Mesenchymal stem cell (in vitro differentiated cells and primary cell): ENCODE data around the gene ENPP5.

Experiments used
- DNase-seq: peaks from one replicate; pipeline ENCODE4 v3.0.0-alpha.2; 2013
- H2AFZ ChIP-seq: one replicate; pipeline ENCODE4 v1.6.1; 2013; ENCODE audit warnings: low read depth, mild to moderate bottlenecking, control low read depth, inconsistent platforms, low read length, moderate library complexity
- H2AK5ac ChIP-seq: 2 replicates; pipeline ENCODE4 v1.6.1; 2013; ENCODE audit warnings: low read length, moderate library complexity, mild to moderate bottlenecking, inconsistent platforms; ENCODE audit not compliant: severe bottlenecking
- H2BK120ac ChIP-seq: one replicate; pipeline ENCODE4 v1.6.1; 2013; ENCODE audit warnings: low read depth, mild to moderate bottlenecking, inconsistent platforms, low read length, moderate library complexity
- H2BK12ac ChIP-seq, 2 experiments: one replicate each; pipeline ENCODE4 v1.6.1; 2013; ENCODE audit warnings: inconsistent platforms in 2 of 2, low read length in 2 of 2, mild to moderate bottlenecking in 2 of 2, moderate library complexity in 2 of 2, control low read depth in 1 of 2
- H2BK15ac ChIP-seq: one replicate; pipeline ENCODE4 v1.6.1; 2013; ENCODE audit warnings: mild to moderate bottlenecking, low read depth, inconsistent platforms; ENCODE audit not compliant: poor library complexity, severe bottlenecking
- H2BK5ac ChIP-seq: 2 replicates; pipeline ENCODE4 v1.6.1; 2013; ENCODE audit warnings: low read depth, mild to moderate bottlenecking, low read length, control low read depth, inconsistent platforms; ENCODE audit not compliant: poor library complexity, severe bottlenecking
- H3K14ac ChIP-seq, 2 experiments: one replicate each; pipeline ENCODE4 v1.6.1; 2013; ENCODE audit warnings: inconsistent platforms in 2 of 2, low read length in 2 of 2, control low read depth in 1 of 2, mild to moderate bottlenecking in 1 of 2, moderate library complexity in 1 of 2
- H3K18ac ChIP-seq, 2 experiments: one replicate each; pipeline ENCODE4 v1.6.1; 2013; ENCODE audit warnings: inconsistent platforms in 2 of 2, low read length in 2 of 2, control low read depth in 1 of 2, low read depth in 1 of 2, mild to moderate bottlenecking in 1 of 2
- H3K23ac ChIP-seq, 2 experiments: one replicate each; pipeline ENCODE4 v1.6.1; 2013; ENCODE audit warnings: inconsistent platforms in 2 of 2, low read length in 2 of 2, mild to moderate bottlenecking in 2 of 2, moderate library complexity in 2 of 2, control low read depth in 1 of 2
- H3K27ac ChIP-seq: 2 replicates; pipeline ENCODE4 v1.5.1; 2013; ENCODE audit warnings: mild to moderate bottlenecking, moderate library complexity, low read length, control low read depth, inconsistent platforms; ENCODE audit not compliant: poor library complexity, severe bottlenecking
- H3K27me3 ChIP-seq, 2 experiments: 2 replicates each; pipeline versions ENCODE4 v1.6.1 to v1.7.0; 2013; ENCODE audit warnings: low read length in 2 of 2, mild to moderate bottlenecking in 2 of 2, moderate library complexity in 2 of 2, control low read depth in 1 of 2, inconsistent platforms in 1 of 2; ENCODE audit not compliant: control insufficient read depth in 1 of 2, insufficient read depth in 1 of 2
- H3K36me3 ChIP-seq, 2 experiments: 2 replicates each; pipeline versions ENCODE4 v1.6.1 to v1.7.0; 2013; ENCODE audit warnings: low read length in 2 of 2, control low read depth in 1 of 2, inconsistent platforms in 1 of 2, low read depth in 1 of 2, mild to moderate bottlenecking in 1 of 2; ENCODE audit not compliant: insufficient read depth in 2 of 2, control insufficient read depth in 1 of 2
- H3K4ac ChIP-seq, 2 experiments: one replicate each; pipeline ENCODE4 v1.6.1; 2013; ENCODE audit warnings: inconsistent platforms in 2 of 2, low read length in 2 of 2, mild to moderate bottlenecking in 2 of 2, moderate library complexity in 2 of 2, control low read depth in 1 of 2, low read depth in 1 of 2
- H3K4me1 ChIP-seq: 2 replicates; pipeline ENCODE4 v1.6.1; 2013; ENCODE audit warnings: low read depth, low read length, control low read depth; ENCODE audit not compliant: control insufficient read depth, insufficient read depth
- H3K4me2 ChIP-seq: 2 replicates; pipeline ENCODE4 v1.6.1; 2013; ENCODE audit warnings: low read length, mild to moderate bottlenecking, inconsistent platforms; ENCODE audit not compliant: poor library complexity, severe bottlenecking
- H3K4me3 ChIP-seq, 2 experiments: 2 replicates each; pipeline versions ENCODE4 v1.5.1 to v1.7.0; 2013; ENCODE audit warnings: low read length in 2 of 2, mild to moderate bottlenecking in 2 of 2, control low read depth in 1 of 2, low read depth in 1 of 2; ENCODE audit not compliant: insufficient read depth in 1 of 2
- H3K79me1 ChIP-seq: replicated peaks from 2 replicates; pipeline ENCODE4 v1.6.1; 2013; ENCODE audit warnings: mild to moderate bottlenecking, control low read depth, low read length, inconsistent platforms; ENCODE audit not compliant: poor library complexity, severe bottlenecking
- H3K9ac ChIP-seq: 2 replicates; pipeline ENCODE4 v1.7.0; 2013; ENCODE audit warnings: mild to moderate bottlenecking, low read length, moderate library complexity
- H3K9me3 ChIP-seq: 2 replicates; pipeline ENCODE4 v1.7.0; 2013; ENCODE audit warnings: mild to moderate bottlenecking, low read length; ENCODE audit not compliant: control insufficient read depth
- H4K8ac ChIP-seq: one replicate; pipeline ENCODE4 v1.6.1; 2013; ENCODE audit warnings: inconsistent platforms, mild to moderate bottlenecking, low read length, moderate library complexity
- H4K91ac ChIP-seq: one replicate; pipeline ENCODE4 v1.6.1; 2013; ENCODE audit warnings: mild to moderate bottlenecking, low read length, inconsistent platforms
- WGBS: methylation state at CpG from one replicate; pipeline ENCODE4 v1.1.7; 2013; ENCODE audit warnings: mixed read lengths; 5-methylcytosine and 5-hydroxymethylcytosine counted together

The ENPP5 gene

DNA sequence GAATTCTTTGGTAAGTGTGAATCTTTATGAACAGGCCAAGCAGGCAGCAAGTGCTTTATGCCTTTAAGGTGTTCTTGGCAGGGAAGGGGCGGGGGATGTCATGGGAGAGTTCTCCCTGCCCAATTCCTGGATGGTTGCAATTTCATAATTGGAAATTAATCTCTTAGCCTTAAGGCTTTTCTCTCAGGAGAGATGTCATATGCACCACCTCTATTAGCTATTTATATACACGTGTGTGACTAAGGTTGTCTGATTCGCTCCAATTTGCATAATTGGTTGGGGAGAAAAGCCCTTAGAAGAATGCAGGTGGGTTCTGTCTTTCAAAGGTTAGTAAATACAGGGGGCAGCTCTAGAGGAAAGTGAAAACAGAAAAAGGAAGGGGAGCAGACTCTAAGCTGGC, 5.2 kb upstream of the ENPP5 start:
- Histone ChIP-seq H3K4me3 (no peak overlapping the region), H3K27ac (no peak overlapping the region), H3K79me1 (no peaks in the 10 kb centered on the region), H3K18ac (no peak overlapping the region), H4K91ac (no peak overlapping the region), H3K14ac (no peak overlapping the region), H3K23ac (no peak overlapping the region), H3K4me1 (peaks cover 3% of the 10 kb centered on the region), H2BK120ac (no peak overlapping the region), H2AK5ac (no peak overlapping the region), H3K9ac (no peak overlapping the region), H3K36me3 (no peaks in the 10 kb centered on the region), H3K9me3 (no peaks in the 10 kb centered on the region), H2AFZ (no peak overlapping the region), H3K4me2 (no peak overlapping the region), H2BK15ac (no peak overlapping the region), H3K4ac (no peak overlapping the region), H2BK5ac (no peak overlapping the region), H2BK12ac (no peak overlapping the region), H4K8ac (no peak overlapping the region), H3K27me3 (peaks cover 5 to 32% of the 10 kb centered on the region in 2 experiments)
- DNase-seq, result no peak
- 61% methylated on average over 3 of the region's 3 CpGs for WGBS

DNA sequence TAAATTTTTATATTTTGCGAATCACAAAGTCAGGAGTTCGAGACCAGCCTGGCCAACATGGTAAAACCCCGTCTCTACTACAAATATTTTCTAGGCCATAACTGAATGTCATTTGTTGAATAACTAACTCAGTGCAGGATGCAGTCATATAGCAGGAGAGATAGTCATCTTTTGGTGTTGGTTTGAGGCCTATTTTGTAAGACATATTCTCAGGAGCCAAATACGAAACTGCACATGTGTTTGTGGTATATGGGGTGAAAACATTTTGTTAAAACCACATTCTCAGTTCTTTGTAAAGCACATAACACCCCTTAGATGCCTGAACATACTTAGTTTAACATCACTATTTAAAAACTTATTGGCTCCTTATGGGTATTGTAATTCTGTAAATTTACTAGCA, 4.7 kb upstream of the ENPP5 start:
- no peak overlapping the region for H2AK5ac ChIP-seq
- no peaks in the 10 kb centered on the region for H3K79me1 ChIP-seq
- no peak overlapping the region for H3K18ac ChIP-seq
- no peaks in the 10 kb centered on the region for H3K9me3 ChIP-seq
- H3K23ac ChIP-seq, result no peak overlapping the region
- H3K9ac ChIP-seq, result no peak overlapping the region
- no peak overlapping the region for H3K4me3 ChIP-seq
- no peak overlapping the region for H2AFZ ChIP-seq
- no peak overlapping the region for H3K27ac ChIP-seq
- no peak overlapping the region for H2BK12ac ChIP-seq
- no peak overlapping the region for H2BK120ac ChIP-seq
- H3K27me3 ChIP-seq, result peaks cover 5 to 33% of the 10 kb centered on the region in 2 experiments
- no peak overlapping the region for H2BK15ac ChIP-seq
- no peak overlapping the region for H3K4ac ChIP-seq
- H3K4me1 ChIP-seq, result peaks cover 9% of the 10 kb centered on the region
- no peak overlapping the region for H3K14ac ChIP-seq
- H3K4me2 ChIP-seq, result no peak overlapping the region
- no peak overlapping the region for H4K91ac ChIP-seq
- H2BK5ac ChIP-seq, result no peak overlapping the region
- WGBS, result 100% methylated on average over 2 of the region's 4 CpGs
- H3K36me3 ChIP-seq, result no peaks in the 10 kb centered on the region
- DNase-seq, result no peak
- H4K8ac ChIP-seq, result no peak overlapping the region

DNA sequence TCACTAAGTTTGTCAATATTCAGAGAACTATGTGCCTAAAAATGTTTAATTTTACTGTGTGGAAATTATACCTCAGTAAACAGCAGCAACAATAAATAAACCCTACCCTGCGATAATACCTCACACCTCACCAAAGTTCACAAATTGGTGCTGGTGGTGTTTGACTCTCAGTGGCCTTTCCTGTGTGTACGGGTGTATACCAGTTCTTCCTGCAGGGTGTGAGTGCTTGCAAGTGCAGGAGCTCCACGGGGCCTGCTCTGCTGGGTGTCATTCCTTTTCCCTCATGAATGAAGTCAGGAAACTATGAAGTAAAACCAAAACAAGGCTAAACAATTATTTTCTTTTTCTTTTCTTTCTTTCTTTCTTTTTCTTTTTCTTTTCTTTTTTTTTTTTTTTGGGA, 4.1 kb upstream of the ENPP5 start:
- 75% methylated on average over 3 of the region's 3 CpGs for WGBS
- H3K23ac ChIP-seq, result no peak overlapping the region
- H3K18ac ChIP-seq, result no peak overlapping the region
- no peak overlapping the region for H3K27ac ChIP-seq
- DNase-seq, result no peak
- no peak overlapping the region for H4K8ac ChIP-seq
- no peak overlapping the region for H3K14ac ChIP-seq
- H2AFZ ChIP-seq, result no peak overlapping the region
- no peak overlapping the region for H3K4ac ChIP-seq
- peaks cover 5 to 30% of the 10 kb centered on the region in 2 experiments for H3K27me3 ChIP-seq
- H4K91ac ChIP-seq, result no peak overlapping the region
- H2BK15ac ChIP-seq, result no peak overlapping the region
- no peak overlapping the region for H2BK12ac ChIP-seq
- H3K36me3 ChIP-seq, result no peaks in the 10 kb centered on the region
- no peak overlapping the region for H3K4me3 ChIP-seq
- H3K9ac ChIP-seq, result no peak overlapping the region
- peaks cover 10% of the 10 kb centered on the region for H3K4me1 ChIP-seq
- H3K4me2 ChIP-seq, result no peak overlapping the region
- H3K9me3 ChIP-seq, result no peaks in the 10 kb centered on the region
- H2AK5ac ChIP-seq, result no peak overlapping the region
- H3K79me1 ChIP-seq, result no peaks in the 10 kb centered on the region
- H2BK5ac ChIP-seq, result no peak overlapping the region
- H2BK120ac ChIP-seq, result no peak overlapping the region

DNA sequence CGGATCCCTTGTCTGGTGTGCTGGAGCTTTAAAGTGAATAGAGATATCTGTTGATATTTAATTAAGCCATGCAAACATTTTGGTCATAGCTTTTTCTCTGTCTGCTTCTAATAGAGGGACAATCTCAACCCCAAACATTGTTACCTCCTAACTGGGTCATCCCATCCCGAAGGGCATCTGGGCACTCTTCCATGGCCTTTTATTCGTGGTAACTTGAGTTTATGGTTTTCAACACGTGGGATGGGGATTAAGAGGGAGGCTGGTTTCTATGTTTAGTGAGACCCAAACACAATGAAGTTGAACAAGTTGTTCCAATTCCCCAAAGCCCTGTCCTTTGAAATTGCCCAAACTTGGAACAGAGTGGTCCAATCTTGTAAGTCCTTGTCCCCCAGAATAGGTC, 1.4 kb upstream of the ENPP5 start:
- no peak overlapping the region for H4K8ac ChIP-seq
- no peak overlapping the region for H3K4me2 ChIP-seq
- H2AK5ac ChIP-seq, result no peak overlapping the region
- H3K4ac ChIP-seq, result no peak overlapping the region
- H3K4me3 ChIP-seq, result no peak overlapping the region
- no peak overlapping the region for H3K9ac ChIP-seq
- 59% methylated on average over 3 of the region's 4 CpGs for WGBS
- no peak overlapping the region for H3K18ac ChIP-seq
- H3K23ac ChIP-seq, result no peak overlapping the region
- H2BK120ac ChIP-seq, result no peak overlapping the region
- H3K14ac ChIP-seq, result no peak overlapping the region
- H3K27ac ChIP-seq, result no peak overlapping the region
- no peak overlapping the region for H4K91ac ChIP-seq
- H3K36me3 ChIP-seq, result no peaks in the 10 kb centered on the region
- H2BK12ac ChIP-seq, result no peak overlapping the region
- no peak overlapping the region for H2BK15ac ChIP-seq
- DNase-seq, result no peak
- H2BK5ac ChIP-seq, result no peak overlapping the region
- no peak overlapping the region for H2AFZ ChIP-seq
- H3K79me1 ChIP-seq, result no peaks in the 10 kb centered on the region
- H3K9me3 ChIP-seq, result no peaks in the 10 kb centered on the region
- H3K27me3 ChIP-seq, result peaks cover 5 to 14% of the 10 kb centered on the region in 2 experiments
- H3K4me1 ChIP-seq, result peaks cover 10% of the 10 kb centered on the region
